K562 (cell line): Measurements from ENCODE around the gene HIVEP2. TPM values are rescaled to one million over a fixed set of nuclear protein-coding genes. Genes with fewer than 3 reads are reported as not detected.

Source experiments
- ATAC-seq: fragments of 200-7000 bp; cut with Tn5 transposase; 3 replicates; pipeline ENCODE4 v1.9.1; 2020; ENCODE audit warnings: moderate library complexity
- BruUV-seq: library from RNA; stranded (reverse); fragments of 400-500 nt; replicated peaks from 2 replicates; lab custom pipeline; 2021; lab: Mats Ljungman, UMichigan
- CTCF ChIA-PET: fragments of 300-600 bp; formaldehyde crosslinking; extraction: SDS; loops from one replicate; lab custom pipeline; 2021; ENCODE audit warnings: low intra/inter-chr PET ratio; lab: Yijun Ruan, JAX
- POLR2A ChIA-PET: fragments of 300-600, 350-650 bp; sonication (Branson Sonifier 250); formaldehyde crosslinking; extraction: SDS; loops from one replicate; lab custom pipeline; 2021; ENCODE audit warnings: antibody characterized with exemption, inconsistent platforms; lab: Yijun Ruan, JAX
- DNase-seq, 4 experiments: peaks; one replicate each; pipeline versions ENCODE4 v3.0.0 to v3.0.0-alpha.2; 2011 to 2018; ENCODE audit warnings: low spot score in 3 of 4, mixed read lengths in 3 of 4; ENCODE audit errors: extremely low read depth in 1 of 4
- FAIRE-seq: peaks from 2 replicates; lab custom pipeline; 2011; peaks lifted over from hg19 to GRCh38; lab: Jason Lieb, UNC
- H2AFZ ChIP-seq: 2 replicates; pipeline ENCODE4 v1.6.0; 2011; ENCODE audit warnings: low read depth, low read length, control low read depth, inconsistent platforms
- H3K27ac ChIP-seq: fragments of 200-600 bp; 3 replicates; pipeline ENCODE4 v1.8.0; 2011; ENCODE audit warnings: low read depth, mild to moderate bottlenecking, control low read depth, inconsistent platforms, low read length, moderate library complexity, mixed read lengths; ENCODE audit errors: extremely low read depth
- H3K27me3 ChIP-seq, 2 experiments: fragments of 300-600 bp in 1 of 2; 2 replicates in 1 of 2; 3 replicates in 1 of 2; pipeline versions ENCODE4 v1.6.0 to v1.8.0; 2011; ENCODE audit warnings: inconsistent platforms in 2 of 2, low read length in 2 of 2, mild to moderate bottlenecking in 1 of 2, mixed read lengths in 1 of 2, moderate library complexity in 1 of 2; ENCODE audit not compliant: control insufficient read depth in 2 of 2, insufficient read depth in 2 of 2
- H3K36me3 ChIP-seq: fragments of 300-600 bp; 3 replicates; pipeline ENCODE4 v1.8.0; 2011; ENCODE audit warnings: mild to moderate bottlenecking, low read length, inconsistent platforms; ENCODE audit not compliant: control insufficient read depth, insufficient read depth
- H3K4me1 ChIP-seq, 2 experiments: fragments of 200-600 bp in 1 of 2; replicated peaks in 1 of 2; 2 replicates in 1 of 2; 3 replicates in 1 of 2; pipeline versions ENCODE4 v1.5.1 to v1.8.0; 2011; ENCODE audit warnings: inconsistent platforms in 2 of 2, low read length in 2 of 2, mild to moderate bottlenecking in 1 of 2, mixed read lengths in 1 of 2, moderate library complexity in 1 of 2; ENCODE audit not compliant: control insufficient read depth in 2 of 2, insufficient read depth in 2 of 2
- H3K4me2 ChIP-seq: 2 replicates; pipeline ENCODE4 v1.6.1; 2011; ENCODE audit warnings: low read length, control low read depth, inconsistent platforms, mixed read lengths; ENCODE audit not compliant: insufficient read depth
- H3K4me3 ChIP-seq: fragments of 200-600 bp; sonication (generic), shearing (Covaris generic); 2 replicates; pipeline ENCODE4 v1.5.1; 2016; ENCODE audit warnings: control low read depth, inconsistent platforms
- H3K79me2 ChIP-seq: fragments of 200-600 bp; 3 replicates; pipeline ENCODE4 v1.8.0; 2011; ENCODE audit warnings: low read length, inconsistent platforms; ENCODE audit not compliant: control insufficient read depth, insufficient read depth
- H3K9ac ChIP-seq, 2 experiments: 2 replicates each; pipeline versions ENCODE4 v1.6.0 to v1.6.1; 2011; ENCODE audit warnings: low read depth in 2 of 2, low read length in 2 of 2, control low read depth in 1 of 2, inconsistent platforms in 1 of 2, mild to moderate bottlenecking in 1 of 2, mixed read lengths in 1 of 2; ENCODE audit not compliant: insufficient read depth in 1 of 2
- H3K9me1 ChIP-seq: one replicate; pipeline ENCODE4 v1.6.0; 2011; ENCODE audit warnings: inconsistent platforms, mild to moderate bottlenecking, low read length, moderate library complexity; ENCODE audit not compliant: control insufficient read depth, insufficient read depth
- H3K9me3 ChIP-seq: replicated peaks from 2 replicates; pipeline ENCODE4 v1.5.1; 2011; ENCODE audit warnings: low read depth, low read length, inconsistent platforms; ENCODE audit not compliant: control insufficient read depth, insufficient read depth
- H4K20me1 ChIP-seq: replicated peaks from 2 replicates; pipeline ENCODE4 v1.6.1; 2011; ENCODE audit warnings: low read length, inconsistent platforms, mixed read lengths; ENCODE audit not compliant: control insufficient read depth, insufficient read depth
- ARID3B ChIP-seq: fragments of 250-450 bp; sonication (Bioruptor Pico); IDR thresholded peaks from 2 replicates; pipeline ENCODE4 v1.4.0; 2020; ENCODE audit warnings: borderline replicate concordance
- HBP1 ChIP-seq: fragments of 450-650 bp; formaldehyde crosslinking; IDR thresholded peaks from 2 replicates; pipeline ENCODE4 v1.4.0; 2022; ENCODE audit warnings: missing genetic modification characterization
- WGBS: fragments of 100-300 bp; shearing (Covaris generic); methylation state at CpG from one replicate; pipeline ENCODE4 v1.1.6; 2016; ENCODE audit warnings: low coverage, mixed read lengths; ENCODE audit not compliant: insufficient coverage; ENCODE audit errors: missing lambda C conversion rate; 5-methylcytosine and 5-hydroxymethylcytosine counted together
- in situ Hi-C: fragments of 300-500 bp; cut with MboI; formaldehyde crosslinking; loops from 4 replicates; pipeline ENCODE4 v1.15.0; 2018; ENCODE audit warnings: inconsistent platforms, mixed read lengths
- intact Hi-C: fragments of 100-400 bp; cut with micrococcal nuclease; formaldehyde crosslinking; loops from 2 replicates; pipeline ENCODE4 v1.14.2; 2022
- polyA plus RNA-seq, 8 experiments: library from polyadenylated mRNA; depleted of rRNA in 4 of 8; stranded (reverse) in 5 of 8; unstranded in 3 of 8; fragments of >200 nt; fragmentation: Nextera tagmentation in 2 of 8; fragmentation: Illumina TruSeq in 1 of 8; extraction: Ambion mirVana in 2 of 8; extraction: Trizol in 1 of 8; gene quantifications; 2 replicates each; pipeline versions ENCODE4 v1.2.1 to v1.2.3, GENCODE V29; 2011 to 2014; ENCODE audit warnings: inconsistent platforms in 1 of 8, missing spikeins in 1 of 8
- total RNA-seq, 7 experiments: library from RNA; depleted of rRNA in 6 of 7; stranded (reverse); fragments of >200 nt in 6 of 7; fragmentation: Illumina TruSeq in 2 of 7; extraction: Trizol in 2 of 7; gene quantifications; 2 replicates each; pipeline versions ENCODE4 v1.2.1 to v1.2.3, GENCODE V29; 2011 to 2021; ENCODE audit warnings: low replicate concordance in 1 of 7

Gene HIVEP2
- total and polyA plus RNA-seq, 9 of the 15 experiments (the other 6 are each of a cell fraction or from before 2014, with no cell fraction given) = under 0.01 to 1.2 (median 0.31) TPM

- Histone ChIP-seq H3K36me3 (no peaks in the 10 kb centered on the region), H3K4me3 (no peak overlapping the region), H2AFZ (no peak overlapping the region), H3K9ac (no peak overlapping the region), H3K9me3 (no peaks in the 10 kb centered on the region)
- no peak for FAIRE-seq
- POLR2A ChIA-PET = no interaction called here
- TF ChIP-seq ARID3B (CRISPR knock-in tag) (no peak), HBP1 (CRISPR knock-in tag) (0 out of 2 replicates have a peak, but pooled peaks have one; percentile 39)
- TF ChIP-seq, all 486 proteins: peak for 1
- no peak for ATAC-seq
- CTCF ChIA-PET = no interaction called here
- Histone ChIP-seq H3K4me2 (no peak overlapping the region), H3K27me3 (peaks cover 0 to 5% of the 10 kb centered on the region in 2 experiments; a peak in 1 of 5 replicates), H3K79me2 (no peaks in the 10 kb centered on the region), H3K4me1 (no peaks in the 10 kb centered on the region), H3K27ac (no peak overlapping the region), H4K20me1 (no peaks in the 10 kb centered on the region), H3K9me1 (no peaks in the 10 kb centered on the region)
- no peak for DNase-seq
- in situ Hi-C loops = no loop called here
- BruUV-seq = no TSS peak
- 0% methylated on average over 4 of the region's 5 CpGs for WGBS
- intact Hi-C loops = no loop called here
Observed at GRCh38 chr6:142808405-142809061, 136.4 kb downstream of the HIVEP2 start.
